ENCODE data around the gene ABTB1.

GRCh38 chr3:127630811-127631714, 41.7 kb upstream of the ABTB1 start:
- TF ChIP-seq, protein P1, sequence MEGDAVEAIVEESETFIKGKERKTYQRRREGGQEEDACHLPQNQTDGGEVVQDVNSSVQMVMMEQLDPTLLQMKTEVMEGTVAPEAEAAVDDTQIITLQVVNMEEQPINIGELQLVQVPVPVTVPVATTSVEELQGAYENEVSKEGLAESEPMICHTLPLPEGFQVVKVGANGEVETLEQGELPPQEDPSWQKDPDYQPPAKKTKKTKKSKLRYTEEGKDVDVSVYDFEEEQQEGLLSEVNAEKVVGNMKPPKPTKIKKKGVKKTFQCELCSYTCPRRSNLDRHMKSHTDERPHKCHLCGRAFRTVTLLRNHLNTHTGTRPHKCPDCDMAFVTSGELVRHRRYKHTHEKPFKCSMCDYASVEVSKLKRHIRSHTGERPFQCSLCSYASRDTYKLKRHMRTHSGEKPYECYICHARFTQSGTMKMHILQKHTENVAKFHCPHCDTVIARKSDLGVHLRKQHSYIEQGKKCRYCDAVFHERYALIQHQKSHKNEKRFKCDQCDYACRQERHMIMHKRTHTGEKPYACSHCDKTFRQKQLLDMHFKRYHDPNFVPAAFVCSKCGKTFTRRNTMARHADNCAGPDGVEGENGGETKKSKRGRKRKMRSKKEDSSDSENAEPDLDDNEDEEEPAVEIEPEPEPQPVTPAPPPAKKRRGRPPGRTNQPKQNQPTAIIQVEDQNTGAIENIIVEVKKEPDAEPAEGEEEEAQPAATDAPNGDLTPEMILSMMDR (IDR thresholded peaks at IDR 0.05): no peak
- no peak for TF ChIP-seq POLR2A (IDR thresholded peaks at IDR 0.05)

Data from right lobe of liver (tissue), 4 donors.